Measurements from ENCODE around the gene PODXL2.
A peak's percentile ranks its signal among the peaks of the same experiment; 100 is the strongest.
"Not testable (repeated sequence)": the region's sequence is repeated elsewhere in the genome, so short reads cannot be mapped to it uniquely, and the experiment has no call there.

Gene PODXL2

GRCh38 chr3:127692501-127693335 is 63.7 kb downstream of the PODXL2 start:
- peak; percentile 9 for DNase-seq

DNA sequence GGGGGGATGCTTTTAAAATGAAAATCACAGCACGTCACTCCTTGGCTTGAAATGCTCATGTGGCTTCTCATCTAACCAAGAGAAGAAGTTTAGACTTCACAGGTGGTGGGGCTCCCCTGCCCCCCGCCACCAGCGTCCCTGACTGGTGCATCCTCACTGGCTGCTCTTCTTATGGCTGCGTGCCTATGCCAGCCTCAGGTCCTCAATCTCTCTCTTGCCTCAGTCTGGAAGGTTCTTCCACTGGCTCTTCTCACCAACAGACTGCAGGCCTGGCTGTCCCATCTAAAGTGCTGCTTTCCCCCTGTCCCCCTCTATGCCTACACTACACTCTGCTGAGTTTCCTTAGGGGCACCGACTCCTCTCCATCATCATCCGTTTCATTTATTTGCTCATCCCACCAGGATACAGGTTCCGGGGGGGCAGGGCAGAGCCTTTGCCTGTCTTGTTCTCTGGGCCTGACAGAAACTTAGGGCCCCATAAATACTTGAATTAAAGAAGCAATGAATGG is 64.4 kb downstream of the PODXL2 start:
- DNase-seq, result peak; percentile 23

DNA sequence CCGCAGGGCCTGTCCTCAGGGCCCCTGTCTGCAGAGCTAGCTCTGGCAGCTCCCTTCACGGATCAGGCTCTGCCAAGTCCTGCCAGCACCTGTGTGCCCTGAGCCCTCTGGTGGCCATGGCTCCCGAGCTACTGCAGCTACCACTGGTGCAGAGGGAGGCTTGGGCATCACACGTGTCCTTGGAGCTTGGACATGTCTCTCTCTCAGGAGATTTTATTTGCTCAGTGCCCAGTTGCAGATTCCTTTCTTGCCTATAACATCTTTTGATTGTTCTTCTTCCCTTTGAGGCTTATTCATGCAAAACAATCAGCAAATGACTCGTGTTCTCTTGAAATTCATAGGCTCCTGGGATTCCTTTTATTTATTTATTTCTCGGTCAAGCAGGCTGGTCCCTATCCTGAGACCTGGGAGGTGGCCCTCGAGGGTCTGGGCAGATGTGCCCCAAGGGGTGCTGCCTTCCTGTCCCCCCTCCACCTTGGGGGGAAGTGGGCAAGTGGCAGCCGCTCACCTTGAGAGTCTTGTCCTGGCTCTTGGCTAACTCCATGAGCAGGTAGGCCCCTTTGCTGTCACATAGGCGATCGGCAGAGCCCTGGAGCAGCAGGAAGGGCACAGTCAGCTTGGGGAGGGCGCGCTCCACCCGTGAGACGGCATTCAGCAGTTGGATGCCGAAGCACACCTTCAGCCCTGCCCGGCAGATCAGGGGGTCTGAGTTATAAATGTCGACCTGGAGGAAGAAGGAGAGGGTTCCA is 65.7 kb downstream of the PODXL2 start:
- peak; percentile 34 for DNase-seq

- peak; percentile 88 for DNase-seq
These were observed 68.7 kb downstream of the PODXL2 start for GRCh38 chr3:127697551-127698240.

GRCh38 chr3:127698286-127698685 is 69.3 kb downstream of the PODXL2 start:
- no peak for DNase-seq

- peak; percentile 38 for DNase-seq
These were observed 69.9 kb downstream of the PODXL2 start for GRCh38 chr3:127698691-127699415.

DNA sequence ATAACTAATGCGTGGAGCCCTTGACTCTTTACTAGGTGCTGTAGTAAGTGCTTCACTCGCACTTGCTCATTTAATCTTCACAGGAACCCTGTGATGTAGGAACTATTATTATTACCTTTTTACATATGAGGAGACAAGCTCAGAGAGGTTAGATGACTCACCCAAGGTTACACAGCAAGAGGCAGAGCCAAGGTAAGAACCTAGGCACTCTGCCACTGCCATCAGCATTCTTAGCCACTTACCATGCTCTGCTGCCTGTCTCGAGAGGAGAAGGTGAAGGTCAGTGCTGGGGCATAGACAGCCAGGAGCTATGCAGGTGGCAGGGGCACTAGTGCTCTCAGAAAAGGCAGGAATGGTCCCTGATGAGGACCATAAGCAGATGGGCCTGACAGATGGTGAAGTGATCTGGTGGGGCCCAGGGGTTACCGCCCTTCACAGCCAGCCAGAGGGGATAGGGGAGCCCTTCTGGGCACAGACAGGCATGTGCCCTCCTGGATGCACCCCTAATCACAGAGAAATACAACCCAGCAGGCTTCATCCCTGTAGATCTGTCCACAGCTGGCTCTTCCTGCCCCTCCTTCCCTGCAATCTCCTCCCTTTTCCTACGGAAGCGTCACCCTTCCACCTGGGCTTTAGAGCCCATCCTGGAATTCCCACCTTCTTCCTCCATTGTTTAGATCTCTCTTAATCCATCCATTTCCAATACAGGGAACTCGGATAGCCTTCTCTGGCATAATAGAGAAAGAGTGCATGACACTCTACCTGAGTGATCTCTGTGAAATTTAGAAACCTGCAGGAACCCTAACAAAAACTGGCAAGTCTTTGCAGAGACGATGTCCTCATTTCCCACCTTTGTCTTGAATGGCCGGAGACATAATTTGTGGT is 70.7 kb downstream of the PODXL2 start:
- peak; percentile 8 for DNase-seq

DNA sequence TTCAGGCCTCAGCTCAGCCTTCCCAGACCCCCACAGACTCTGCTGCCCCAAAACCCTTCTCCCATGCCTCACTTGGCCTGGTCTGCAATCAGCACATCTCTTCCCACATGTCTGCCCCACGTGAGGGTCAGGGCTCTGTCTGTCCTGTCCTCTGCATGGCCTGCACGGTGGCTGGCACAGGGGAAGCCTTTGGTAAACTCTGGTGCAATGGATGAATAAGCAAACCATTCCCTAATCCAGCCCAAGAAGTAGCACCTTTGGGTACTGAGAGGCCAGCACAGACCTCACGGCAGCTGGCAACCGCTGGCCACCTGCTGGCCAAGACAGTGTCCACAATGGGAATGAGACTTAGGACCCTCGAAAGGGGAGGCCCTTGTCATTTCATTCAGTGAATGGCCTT is 71.4 kb downstream of the PODXL2 start:
- DNase-seq, result peak; percentile 16

DNA sequence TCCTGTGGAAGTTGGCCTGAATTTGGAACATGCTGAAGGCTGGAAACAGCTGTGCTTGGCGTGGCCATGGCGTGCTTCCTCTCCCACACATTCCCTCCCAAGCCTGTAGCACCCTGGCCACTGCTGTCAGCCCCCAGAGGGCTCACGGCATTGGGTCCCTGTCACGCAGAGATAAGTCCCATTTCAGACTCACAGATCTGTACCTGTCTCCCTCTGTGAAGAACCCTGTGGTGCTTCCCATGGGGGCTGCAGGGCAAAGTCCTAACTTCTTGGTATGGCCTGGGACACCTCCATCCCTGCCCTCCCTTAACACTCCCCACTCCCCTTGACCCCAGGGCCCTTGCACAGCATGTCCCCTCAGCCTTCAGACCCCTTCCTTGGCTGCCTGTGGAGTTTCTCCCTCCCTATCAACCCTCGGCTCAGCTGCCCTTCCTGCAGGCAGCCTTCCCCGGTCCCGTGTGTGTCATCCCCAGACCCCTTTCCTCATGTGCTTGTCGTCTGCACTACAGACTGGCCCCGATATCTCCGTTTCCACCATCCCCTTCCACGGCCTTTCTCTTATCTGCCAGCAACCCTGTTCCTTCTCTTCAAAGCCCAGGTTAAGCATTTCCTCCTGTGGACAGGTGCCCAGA is 72.4 kb downstream of the PODXL2 start:
- DNase-seq, result peak; percentile 26

DNA sequence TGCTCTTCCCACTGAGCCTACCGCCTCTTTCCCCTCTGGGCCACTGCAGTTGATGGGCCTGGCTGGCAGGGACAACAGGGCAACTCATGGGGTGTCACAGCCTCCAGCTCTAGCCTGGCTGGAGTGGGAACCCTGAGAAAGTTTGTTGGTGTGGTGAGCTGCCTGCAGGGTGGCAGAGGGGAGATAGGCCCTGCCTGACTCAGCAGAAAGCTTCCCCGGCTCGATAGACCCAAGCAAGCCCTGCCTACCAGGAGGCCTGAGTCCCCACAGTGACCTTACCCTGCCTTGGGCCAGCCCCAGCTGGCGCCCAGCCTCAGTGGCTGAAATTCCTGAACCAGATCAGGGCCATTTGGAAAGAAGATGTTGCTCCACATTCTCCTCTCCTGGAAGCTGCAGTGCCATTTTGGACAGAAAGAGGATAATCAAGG is 73.2 kb downstream of the PODXL2 start:
- DNase-seq, result peak; percentile 32

DNA sequence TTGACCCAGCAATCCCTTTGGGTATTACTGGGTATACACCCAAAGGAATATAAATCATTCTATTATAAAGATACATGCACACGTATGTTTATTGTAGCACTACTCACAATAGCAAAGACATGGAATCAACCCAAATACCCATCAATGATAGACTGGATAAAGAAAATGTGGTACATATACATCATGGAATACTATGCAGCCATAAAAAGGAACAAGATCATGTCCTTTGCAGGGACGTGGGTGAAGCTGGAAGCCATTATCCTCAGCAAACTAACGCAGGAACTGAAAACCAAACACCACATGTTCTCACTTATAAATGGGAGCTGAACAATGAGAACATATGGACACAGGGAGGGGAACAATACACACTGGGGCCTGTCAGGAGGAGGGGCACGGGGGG is 75.9 kb downstream of the PODXL2 start:
- not testable (repeated sequence) for DNase-seq

GRCh38 chr3:127706312-127706711 is 77.3 kb downstream of the PODXL2 start:
- peak; percentile 42 for DNase-seq

- peak; percentile 9 for DNase-seq
These were observed 77.9 kb downstream of the PODXL2 start for GRCh38 chr3:127706785-127707351.

GRCh38 chr3:127707851-127708411 is 78.9 kb downstream of the PODXL2 start:
- DNase-seq, result peak; percentile 31

DNA sequence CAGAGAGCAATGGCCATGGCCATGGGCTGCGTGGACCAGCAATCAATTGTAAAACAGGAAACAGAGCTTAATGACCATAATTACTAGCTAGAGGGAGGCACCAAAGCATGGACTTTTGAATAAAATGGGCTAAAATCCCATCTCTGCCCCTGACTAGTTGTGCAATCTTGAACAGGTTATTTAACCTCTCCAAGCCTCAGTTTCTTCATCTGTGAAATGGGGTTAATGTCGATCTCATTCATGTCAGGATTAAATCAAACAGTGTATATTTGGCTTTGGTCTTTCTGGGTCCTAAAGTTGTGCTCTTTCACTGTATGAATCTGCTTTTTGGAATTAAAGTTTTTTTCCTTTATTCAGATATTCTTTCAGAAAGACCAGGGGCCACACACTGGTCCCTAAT is 79.9 kb downstream of the PODXL2 start:
- peak; percentile 9 for DNase-seq

DNA sequence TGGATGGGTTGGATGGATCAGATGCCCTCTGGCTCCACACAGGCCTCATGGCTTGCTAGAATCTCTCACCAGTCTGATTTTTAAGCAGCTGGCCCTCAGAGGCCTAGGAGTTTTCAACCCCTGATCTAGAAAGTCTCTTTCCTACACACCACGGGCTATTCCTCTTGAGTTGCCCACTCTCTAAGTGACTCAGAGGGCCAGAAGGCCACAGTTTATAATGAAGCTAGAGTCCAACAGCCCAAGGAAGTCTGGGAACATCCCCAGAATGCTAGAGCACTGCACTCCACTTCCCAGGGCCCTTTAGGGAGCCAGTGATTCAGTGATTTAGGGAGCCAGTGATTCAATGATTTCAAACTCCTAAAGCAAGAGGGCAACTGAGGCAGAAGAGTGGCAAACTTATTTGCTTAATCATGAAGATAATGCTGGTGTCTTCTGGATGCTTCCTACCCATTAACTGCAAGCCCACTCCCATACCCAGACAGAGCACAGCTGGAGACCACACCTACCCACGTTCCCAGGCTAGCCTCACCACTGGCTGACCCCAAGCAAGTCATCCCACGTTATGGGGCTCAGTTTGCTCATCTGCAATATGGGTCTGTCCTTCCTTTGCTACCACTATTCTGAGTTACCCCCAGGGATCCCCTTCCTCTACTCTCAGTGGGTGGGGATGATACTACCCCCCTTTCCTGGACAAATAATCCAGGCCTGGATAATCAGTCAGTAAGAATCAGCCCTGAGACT is 80.5 kb downstream of the PODXL2 start:
- peak; percentile 4 for DNase-seq

DNA sequence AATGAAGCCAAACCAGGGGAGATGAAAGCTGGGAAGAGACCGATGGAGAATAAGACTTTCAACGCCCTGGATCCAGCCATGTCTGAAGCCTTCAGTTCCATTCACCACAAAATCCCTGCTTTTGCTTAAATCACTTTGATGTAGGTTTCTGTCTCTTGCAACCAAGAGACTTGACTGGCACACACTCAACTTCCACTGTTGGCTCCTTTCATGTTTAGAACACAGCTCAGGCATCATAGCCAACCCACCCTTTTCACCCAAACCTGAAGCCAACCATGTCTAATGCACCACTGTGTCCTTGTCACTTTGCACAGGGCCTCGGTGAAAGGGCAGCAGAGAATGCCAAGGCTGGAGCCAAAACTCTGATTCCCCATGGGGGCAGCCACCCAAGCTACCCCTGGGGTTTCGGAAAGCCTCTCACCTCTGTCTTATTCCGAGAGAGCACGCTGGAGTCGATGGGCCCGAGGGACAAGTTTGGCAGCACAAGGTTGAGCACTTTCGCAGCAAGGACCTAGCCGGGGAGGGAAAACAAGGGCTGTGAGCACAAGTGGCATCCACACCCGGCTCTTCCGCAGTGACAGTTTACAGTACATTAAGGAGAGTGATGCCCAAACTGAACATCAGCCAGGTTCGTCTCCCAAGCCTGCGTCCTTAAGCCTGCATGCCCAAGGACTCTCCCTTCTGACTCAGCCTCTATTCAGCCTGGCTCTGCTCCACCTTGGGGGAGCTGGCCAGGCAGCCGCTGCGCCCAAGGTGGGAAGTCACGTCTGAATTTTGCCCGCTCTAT is 81.4 kb downstream of the PODXL2 start:
- no peak for DNase-seq

DNA sequence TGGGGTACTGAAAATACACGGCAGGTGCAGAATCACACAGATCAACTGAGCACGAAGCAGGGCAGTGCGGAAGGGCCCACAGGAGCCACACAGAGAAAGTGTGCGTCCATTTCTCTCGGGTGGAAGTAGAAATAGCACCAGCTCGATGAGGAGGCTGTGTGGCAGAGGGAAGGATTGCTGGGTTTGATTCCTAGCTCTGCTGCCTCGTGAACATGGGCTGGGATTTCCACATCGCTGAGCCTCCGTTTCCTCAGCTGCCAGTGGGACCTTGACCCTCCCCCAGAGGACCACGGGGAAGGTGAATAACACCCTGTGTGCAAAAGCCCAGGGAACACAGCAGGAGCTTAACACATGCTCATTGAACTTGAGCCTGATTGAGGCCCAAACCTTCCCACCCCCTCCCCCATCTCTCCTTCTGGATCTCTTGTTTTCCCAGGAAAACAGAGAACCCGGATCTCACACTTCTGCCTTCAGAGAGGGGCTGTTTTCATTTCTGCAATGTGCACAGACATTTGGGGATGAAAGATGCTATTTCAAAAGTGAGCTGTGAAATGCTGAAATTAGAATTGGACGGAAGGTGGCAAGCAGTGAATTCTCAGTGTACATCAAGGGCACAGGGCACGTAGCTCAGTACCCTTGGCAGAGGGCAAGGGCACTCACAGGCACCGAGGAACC is 82.2 kb downstream of the PODXL2 start:
- DNase-seq, result peak; percentile 13
